Osteocyte (in vitro differentiated cells): ENCODE results near the gene SCN2B. TPM values are rescaled to one million over a fixed set of nuclear protein-coding genes. Genes with fewer than 3 reads are reported as not detected.

ENCODE experiments used
- DNase-seq: peaks from one replicate; pipeline ENCODE4 v3.0.0; 2021; ENCODE audit warnings: mixed read lengths; ENCODE audit not compliant: unreplicated experiment; ENCODE audit errors: extremely low spot score
- H3K27ac Mint-ChIP-seq: one replicate; pipeline ENCODE4 v1.8.0; 2021; ENCODE audit warnings: mild to moderate bottlenecking, mixed read lengths; ENCODE audit not compliant: unreplicated experiment
- H3K27me3 Mint-ChIP-seq: one replicate; pipeline ENCODE4 v1.8.0; 2021; ENCODE audit warnings: mixed read lengths; ENCODE audit not compliant: unreplicated experiment
- H3K36me3 Mint-ChIP-seq: one replicate; pipeline ENCODE4 v1.8.0; 2021; ENCODE audit warnings: mixed read lengths; ENCODE audit not compliant: unreplicated experiment
- H3K4me1 Mint-ChIP-seq: one replicate; pipeline ENCODE4 v1.8.0; 2021; ENCODE audit warnings: mixed read lengths; ENCODE audit not compliant: unreplicated experiment
- H3K4me3 Mint-ChIP-seq: one replicate; pipeline ENCODE4 v1.8.0; 2021; ENCODE audit warnings: mild to moderate bottlenecking, moderate library complexity, mixed read lengths; ENCODE audit not compliant: unreplicated experiment
- H3K9me3 Mint-ChIP-seq: one replicate; pipeline ENCODE4 v1.8.0; 2021; ENCODE audit warnings: mixed read lengths; ENCODE audit not compliant: unreplicated experiment
- long read RNA-seq: library from polyadenylated mRNA; unstranded; transcript quantifications from one replicate; pipeline ENCODE4 v2.0.0, GENCODE V29; 2021
- total RNA-seq: library from RNA; stranded (reverse); gene quantifications from 2 replicates; pipeline ENCODE4 v1.2.1, GENCODE V29; 2021
- TF ChIP-seq, protein P1 (sequence below): fragments of 200-600 bp; sonication (generic); IDR thresholded peaks from 2 replicates; pipeline ENCODE4 v1.5.0; 2021; ENCODE audit warnings: antibody characterized with exemption, mild to moderate bottlenecking, moderate library complexity

SCN2B gene, protein sequence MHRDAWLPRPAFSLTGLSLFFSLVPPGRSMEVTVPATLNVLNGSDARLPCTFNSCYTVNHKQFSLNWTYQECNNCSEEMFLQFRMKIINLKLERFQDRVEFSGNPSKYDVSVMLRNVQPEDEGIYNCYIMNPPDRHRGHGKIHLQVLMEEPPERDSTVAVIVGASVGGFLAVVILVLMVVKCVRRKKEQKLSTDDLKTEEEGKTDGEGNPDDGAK
- total RNA-seq = not detected in 2 replicates
- long read RNA-seq = 0 reads

DNA sequence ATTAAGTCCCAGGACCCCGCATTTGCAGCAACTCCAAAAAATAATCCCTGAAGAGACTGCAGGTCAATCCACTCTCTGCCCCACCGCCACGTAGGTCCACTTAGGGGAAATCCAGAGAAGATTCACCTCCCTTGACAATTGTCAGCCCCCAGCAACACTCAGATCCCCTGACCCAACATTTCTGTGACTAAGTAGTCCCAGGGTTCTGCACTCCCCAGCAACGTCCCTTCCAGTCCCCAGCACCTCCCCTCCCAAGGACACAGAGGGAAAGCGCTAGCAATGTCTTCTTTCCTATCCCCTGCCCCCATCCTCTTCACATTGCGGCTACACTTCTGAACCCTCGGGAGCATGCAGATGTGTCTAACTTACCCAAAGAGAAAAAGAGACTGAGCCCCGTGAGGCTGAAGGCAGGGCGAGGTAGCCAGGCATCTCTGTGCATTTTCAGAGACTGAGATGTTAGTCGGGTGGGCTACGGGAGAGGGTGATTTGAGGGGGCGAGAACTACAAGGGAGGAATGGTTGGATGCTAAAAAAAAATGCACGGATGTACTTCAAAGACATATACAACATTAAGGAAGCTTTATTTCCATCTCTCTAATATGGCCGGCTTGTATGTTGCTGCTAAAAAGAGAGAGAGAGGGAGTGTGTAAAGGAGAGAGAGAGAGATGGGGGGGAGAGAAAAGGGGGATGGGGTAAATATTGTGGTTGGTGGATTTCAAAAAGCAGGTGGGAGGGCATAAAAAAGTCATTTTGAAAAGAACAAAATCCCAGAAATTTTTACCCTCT is at the start of gene SCN2B:
Gene SCN2B, minus strand, starts transcription at position 647 of the 785 bp plus-strand sequence. Its CDS starts 208 bp downstream, at position 439.
- TF ChIP-seq, protein P1, sequence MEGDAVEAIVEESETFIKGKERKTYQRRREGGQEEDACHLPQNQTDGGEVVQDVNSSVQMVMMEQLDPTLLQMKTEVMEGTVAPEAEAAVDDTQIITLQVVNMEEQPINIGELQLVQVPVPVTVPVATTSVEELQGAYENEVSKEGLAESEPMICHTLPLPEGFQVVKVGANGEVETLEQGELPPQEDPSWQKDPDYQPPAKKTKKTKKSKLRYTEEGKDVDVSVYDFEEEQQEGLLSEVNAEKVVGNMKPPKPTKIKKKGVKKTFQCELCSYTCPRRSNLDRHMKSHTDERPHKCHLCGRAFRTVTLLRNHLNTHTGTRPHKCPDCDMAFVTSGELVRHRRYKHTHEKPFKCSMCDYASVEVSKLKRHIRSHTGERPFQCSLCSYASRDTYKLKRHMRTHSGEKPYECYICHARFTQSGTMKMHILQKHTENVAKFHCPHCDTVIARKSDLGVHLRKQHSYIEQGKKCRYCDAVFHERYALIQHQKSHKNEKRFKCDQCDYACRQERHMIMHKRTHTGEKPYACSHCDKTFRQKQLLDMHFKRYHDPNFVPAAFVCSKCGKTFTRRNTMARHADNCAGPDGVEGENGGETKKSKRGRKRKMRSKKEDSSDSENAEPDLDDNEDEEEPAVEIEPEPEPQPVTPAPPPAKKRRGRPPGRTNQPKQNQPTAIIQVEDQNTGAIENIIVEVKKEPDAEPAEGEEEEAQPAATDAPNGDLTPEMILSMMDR = no peak
- Mint-ChIP-seq H3K4me1 (peaks cover 1% of the 10 kb centered on the region), H3K27me3 (peaks cover 45% of the 10 kb centered on the region), H3K9me3 (no peaks in the 10 kb centered on the region), H3K4me3 (no peak within 1 kb of the TSS), H3K36me3 (no peaks in the 10 kb centered on the region), H3K27ac (no peak within 1 kb of the TSS)
- DNase-seq = no peak

DNA sequence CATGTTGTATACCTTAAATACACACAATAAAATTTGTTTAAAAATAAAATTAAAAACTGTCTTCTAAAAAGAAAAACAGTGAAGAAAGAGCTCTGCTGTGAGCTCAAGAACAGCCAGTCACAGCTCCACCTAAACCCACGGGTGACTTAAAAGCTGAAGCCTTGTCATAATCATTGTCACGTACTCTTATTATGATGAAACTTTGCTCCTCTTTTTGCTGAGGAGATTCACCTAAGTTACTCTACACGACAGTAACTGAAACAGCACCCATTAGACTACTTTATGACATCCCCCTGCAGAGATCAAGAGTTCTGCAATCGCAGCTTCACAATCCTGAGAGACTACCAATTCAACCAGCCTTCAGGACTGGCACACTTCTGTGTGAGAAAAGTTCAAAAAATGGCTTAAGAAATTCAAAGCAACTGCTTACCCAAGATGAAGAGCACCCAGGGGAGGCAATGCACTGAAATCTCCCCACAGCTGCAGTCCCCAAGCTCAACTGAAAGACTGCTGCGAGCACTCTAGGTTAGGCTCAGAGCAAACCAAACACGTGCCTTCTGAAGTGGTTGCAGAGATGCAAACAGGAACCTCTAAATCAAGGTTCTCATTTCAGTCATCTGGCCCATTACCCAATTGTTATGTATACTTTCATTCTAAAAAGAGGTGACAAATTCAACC is 48.2 kb upstream of the SCN2B start, which contains the start of gene JAML:
Gene JAML, minus strand, starts transcription at position 501 of the 678 bp plus-strand sequence. CDS start 10,145 bp downstream, outside the sequence.
- DNase-seq = no peak
- H3K36me3 Mint-ChIP-seq = no peaks in the 10 kb centered on the region
- H3K4me3 Mint-ChIP-seq = no peak within 1 kb of the TSS
- no peak within 1 kb of the TSS for H3K27ac Mint-ChIP-seq
- H3K9me3 Mint-ChIP-seq = no peaks in the 10 kb centered on the region
- H3K27me3 Mint-ChIP-seq = peaks cover 40% of the 10 kb centered on the region
- TF ChIP-seq, protein P1 = no peak
- H3K4me1 Mint-ChIP-seq = no peaks in the 10 kb centered on the region

DNA sequence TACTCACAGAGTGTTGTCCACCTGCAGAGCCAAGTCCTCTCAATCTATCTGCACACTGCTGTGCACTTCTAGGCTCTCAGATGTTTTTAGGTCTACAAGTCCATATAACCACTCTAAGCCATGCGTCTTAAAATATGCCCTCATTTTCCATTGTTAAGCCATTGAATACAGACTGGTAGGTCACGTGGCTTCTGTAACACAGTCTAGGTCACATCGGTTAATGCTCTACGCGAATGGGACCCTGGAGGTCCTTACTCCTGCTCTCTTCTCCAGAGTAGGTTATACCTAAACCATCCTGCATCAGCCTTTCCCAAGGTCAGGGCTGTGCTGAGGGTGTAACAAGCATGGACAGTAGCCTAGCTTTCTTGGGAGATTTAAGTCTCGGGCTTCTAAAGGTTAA is 47.6 kb upstream of the SCN2B start:
- H3K4me1 Mint-ChIP-seq = no peaks in the 10 kb centered on the region
- H3K27ac Mint-ChIP-seq = no peak overlapping the region
- H3K4me3 Mint-ChIP-seq = no peak overlapping the region
- H3K27me3 Mint-ChIP-seq = peaks cover 42% of the 10 kb centered on the region
- H3K36me3 Mint-ChIP-seq = no peaks in the 10 kb centered on the region
- no peaks in the 10 kb centered on the region for H3K9me3 Mint-ChIP-seq
- no peak for DNase-seq
- TF ChIP-seq, protein P1 = no peak

DNA sequence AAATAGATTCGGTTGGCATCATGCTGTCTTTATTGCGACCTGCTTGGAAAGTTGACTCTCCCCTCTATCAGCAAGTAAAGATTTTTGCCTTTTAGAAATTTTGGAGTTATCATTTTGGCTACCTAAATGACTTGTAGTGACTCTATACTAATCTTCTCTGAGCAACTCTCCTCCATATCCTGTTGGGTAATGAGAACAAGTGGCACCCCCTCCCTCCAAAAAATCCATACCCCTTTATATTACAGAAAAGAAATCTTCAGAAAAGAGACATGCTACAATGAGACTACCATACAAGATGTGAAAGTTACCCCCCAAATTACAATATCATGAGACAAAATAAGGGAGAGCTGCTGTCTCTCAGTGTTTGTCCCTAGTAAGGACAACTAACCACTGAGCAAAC is 47.1 kb upstream of the SCN2B start:
- Mint-ChIP-seq H3K27me3 (peaks cover 42% of the 10 kb centered on the region), H3K9me3 (no peaks in the 10 kb centered on the region), H3K4me1 (no peaks in the 10 kb centered on the region), H3K27ac (no peak overlapping the region), H3K36me3 (no peaks in the 10 kb centered on the region), H3K4me3 (no peak overlapping the region)
- no peak for DNase-seq
- TF ChIP-seq, protein P1 = no peak

DNA sequence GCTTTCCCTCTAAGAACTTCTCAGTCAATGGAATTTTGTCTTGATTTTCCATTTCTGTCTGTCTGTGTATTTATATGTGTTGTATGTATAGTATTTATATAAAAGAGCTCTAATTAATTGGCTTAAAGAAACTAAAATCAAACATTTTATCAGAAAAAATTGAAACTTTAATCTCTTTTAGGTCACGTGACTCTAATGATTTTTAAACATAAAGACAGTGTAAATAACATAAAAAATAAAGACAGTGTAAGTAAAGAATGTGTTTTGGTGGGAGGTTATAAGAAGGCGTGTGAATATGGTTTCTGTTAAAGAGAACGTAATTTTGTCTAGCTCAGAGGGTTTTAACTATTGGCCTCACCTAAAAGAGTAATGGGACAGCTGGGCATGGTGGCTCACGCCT is 46.0 kb upstream of the SCN2B start:
- H3K4me1 Mint-ChIP-seq = no peaks in the 10 kb centered on the region
- H3K9me3 Mint-ChIP-seq = no peaks in the 10 kb centered on the region
- H3K4me3 Mint-ChIP-seq = no peak overlapping the region
- no peak for DNase-seq
- TF ChIP-seq, protein P1 = no peak
- H3K36me3 Mint-ChIP-seq = no peaks in the 10 kb centered on the region
- H3K27ac Mint-ChIP-seq = no peak overlapping the region
- H3K27me3 Mint-ChIP-seq = peaks cover 45% of the 10 kb centered on the region
